Cardiac muscle cell (in vitro differentiated cells and primary cell): ENCODE data around the gene XXYLT1. TPM values are rescaled to one million over a fixed set of nuclear protein-coding genes. Genes with fewer than 3 reads are reported as not detected.
A peak's percentile ranks its signal among the peaks of the same experiment; 100 is the strongest.

Experiments
- DNase-seq, 2 donors: peaks; one replicate each; pipeline versions ENCODE4 v3.0.0 to v3.0.0-alpha.2; 2010 to 2017; ENCODE audit warnings: low read depth in 1 of 2, low spot score in 1 of 2
- H3K27ac ChIP-seq: fragments of 200-600 bp; sonication (generic); 2 replicates; pipeline ENCODE4 v1.5.1; 2016
- H3K27me3 ChIP-seq: fragments of 200-600 bp; sonication (generic); 2 replicates; pipeline ENCODE4 v1.6.0; 2016; ENCODE audit warnings: control low read depth
- H3K36me3 ChIP-seq: fragments of 200-600 bp; sonication (generic); 2 replicates; pipeline ENCODE4 v1.5.1; 2016; ENCODE audit warnings: control low read depth
- H3K4me1 ChIP-seq: fragments of 200-600 bp; sonication (generic); 2 replicates; pipeline ENCODE4 v1.8.1; 2017; ENCODE audit warnings: low read depth, mild to moderate bottlenecking, mixed run types
- H3K4me3 ChIP-seq: fragments of 200-600 bp; sonication (generic); 2 replicates; pipeline ENCODE4 v1.5.1; 2016; ENCODE audit warnings: mild to moderate bottlenecking
- H3K9me3 ChIP-seq: fragments of 200-600 bp; sonication (generic); 2 replicates; pipeline ENCODE4 v1.5.1; 2017; ENCODE audit warnings: low read depth, mild to moderate bottlenecking, control low read depth
- CTCF ChIP-seq: IDR thresholded peaks from 2 replicates; pipeline ENCODE4 v1.5.1; 2012; ENCODE audit warnings: low read depth, mild to moderate bottlenecking, low read length
- polyA plus RNA-seq: library from polyadenylated mRNA; unstranded; fragments of >200 nt; fragmentation: Nextera tagmentation; extraction: Ambion mirVana; gene quantifications from 2 replicates; pipeline ENCODE4 v1.2.1, GENCODE V29; 2016
- total RNA-seq: library from RNA; depleted of rRNA; stranded (reverse); fragments of >200 nt; gene quantifications from 2 replicates; pipeline ENCODE4 v1.2.3, GENCODE V29; 2016

The XXYLT1 gene
- total and polyA plus RNA-seq, 2 experiments from 2014 or later, result 52.5 to 62.2 TPM

- no peak overlapping the region for H3K4me3 ChIP-seq
- H3K27ac ChIP-seq, result no peak overlapping the region
- no peaks in the 10 kb centered on the region for H3K27me3 ChIP-seq
- no peak for TF ChIP-seq CTCF
- DNase-seq, result no peak
- H3K36me3 ChIP-seq, result no peaks in the 10 kb centered on the region
- peaks cover 20% of the 10 kb centered on the region for H3K4me1 ChIP-seq
- no peaks in the 10 kb centered on the region for H3K9me3 ChIP-seq
Measured at GRCh38 chr3:195134431-195134830, 136.5 kb downstream of the XXYLT1 start.

GRCh38 chr3:195133462-195133861 lies 137.5 kb downstream of the XXYLT1 start:
- Histone ChIP-seq H3K36me3 (no peaks in the 10 kb centered on the region), H3K9me3 (no peaks in the 10 kb centered on the region), H3K27me3 (no peaks in the 10 kb centered on the region), H3K27ac (no peak overlapping the region), H3K4me3 (no peak overlapping the region), H3K4me1 (peaks cover 20% of the 10 kb centered on the region)
- no peak for TF ChIP-seq CTCF
- peak in 1 of 2 donors; percentile 78 for DNase-seq

- peaks cover 20% of the 10 kb centered on the region for H3K4me1 ChIP-seq
- H3K9me3 ChIP-seq, result no peaks in the 10 kb centered on the region
- no peaks in the 10 kb centered on the region for H3K27me3 ChIP-seq
- no peak overlapping the region for H3K4me3 ChIP-seq
- no peak for TF ChIP-seq CTCF
- no peaks in the 10 kb centered on the region for H3K36me3 ChIP-seq
- no peak overlapping the region for H3K27ac ChIP-seq
- no peak for DNase-seq
Measured at GRCh38 chr3:195133013-195133412, 137.9 kb downstream of the XXYLT1 start.

GRCh38 chr3:195131176-195131575 lies 139.8 kb downstream of the XXYLT1 start:
- Histone ChIP-seq H3K4me3 (no peak overlapping the region), H3K27ac (peak overlapping the region; percentile 77), H3K27me3 (no peaks in the 10 kb centered on the region), H3K4me1 (peaks cover 20% of the 10 kb centered on the region), H3K36me3 (no peaks in the 10 kb centered on the region), H3K9me3 (no peaks in the 10 kb centered on the region)
- DNase-seq, result peak in 1 of 2 donors; percentile 47
- TF ChIP-seq CTCF, result no peak

- Histone ChIP-seq H3K4me3 (no peak overlapping the region), H3K36me3 (no peaks in the 10 kb centered on the region), H3K9me3 (no peaks in the 10 kb centered on the region), H3K4me1 (peaks cover 24% of the 10 kb centered on the region), H3K27me3 (no peaks in the 10 kb centered on the region), H3K27ac (peak overlapping the region; percentile 77)
- no peak for DNase-seq
- no peak for TF ChIP-seq CTCF
Measured at GRCh38 chr3:195129644-195130492, 141.1 kb downstream of the XXYLT1 start.
